K562 (cell line): ENCODE results near the gene C19orf85. TPM values are rescaled to one million over a fixed set of nuclear protein-coding genes. Genes with fewer than 3 reads are reported as not detected.
A peak's percentile ranks its signal among the peaks of the same experiment; 100 is the strongest.

ENCODE experiments used
- DACH1 ChIP-seq: fragments of 450-650 bp; IDR thresholded peaks from 2 replicates; pipeline ENCODE4 v1.6.1; 2018; ENCODE audit not compliant: partially characterized antibody
- STAT6 ChIP-seq: sonication (generic); formaldehyde crosslinking; IDR thresholded peaks from 2 replicates; pipeline ENCODE4 v1.8.1; 2023; ENCODE audit warnings: mild to moderate bottlenecking, missing genetic modification reagents
- SUPT5H ChIP-seq: fragments of 450-650 bp; IDR thresholded peaks from 2 replicates; pipeline ENCODE4 v1.6.1; 2016
- TAF7 ChIP-seq: fragments of 450-650 bp; IDR thresholded peaks from 2 replicates; pipeline ENCODE4 v1.6.1; 2016; ENCODE audit warnings: missing genetic modification characterization, missing compliant biosample characterization
- TBL1XR1 ChIP-seq, 2 experiments: IDR thresholded peaks; 2 replicates each; pipeline ENCODE4 v1.6.1; 2012; ENCODE audit warnings: improper control_type of control experiment in 2 of 2, low read length in 2 of 2, mild to moderate bottlenecking in 1 of 2
- TFAM ChIP-seq: fragments of 250-450 bp; sonication (Bioruptor Pico); conservative IDR thresholded peaks from 2 replicates; pipeline ENCODE4 v1.5.0; 2021; ENCODE audit warnings: mild to moderate bottlenecking, moderate library complexity
- TRIM25 ChIP-seq: fragments of 450-650 bp; IDR thresholded peaks from 2 replicates; pipeline ENCODE4 v1.7.0; 2016; ENCODE audit warnings: borderline replicate concordance
- ZBTB1 ChIP-seq: sonication (generic); formaldehyde crosslinking; IDR thresholded peaks from 2 replicates; pipeline ENCODE4 v1.8.1; 2023; ENCODE audit warnings: missing genetic modification reagents, low read depth, mild to moderate bottlenecking, borderline replicate concordance
- ZBTB33 ChIP-seq: sonication (generic); formaldehyde crosslinking; IDR thresholded peaks from 2 replicates; pipeline ENCODE4 v1.8.1; 2023; ENCODE audit warnings: mild to moderate bottlenecking, missing genetic modification reagents
- ZBTB40 ChIP-seq, 2 experiments: fragments of 450-650 bp in 1 of 2; sonication (generic) in 1 of 2; formaldehyde crosslinking in 1 of 2; IDR thresholded peaks; 2 replicates each; pipeline versions ENCODE4 v1.7.1 to v1.9.0; 2016 to 2022; ENCODE audit warnings: inconsistent platforms in 1 of 2, mild to moderate bottlenecking in 1 of 2, missing genetic modification reagents in 1 of 2
- ZNF232 ChIP-seq: sonication (generic); formaldehyde crosslinking; IDR thresholded peaks from 2 replicates; pipeline ENCODE4 v1.8.0; 2022; ENCODE audit warnings: mild to moderate bottlenecking, missing genetic modification reagents
- polyA plus RNA-seq, 8 experiments: library from polyadenylated mRNA; depleted of rRNA in 4 of 8; stranded (reverse) in 5 of 8; unstranded in 3 of 8; fragments of >200 nt; fragmentation: Nextera tagmentation in 2 of 8; fragmentation: Illumina TruSeq in 1 of 8; extraction: Ambion mirVana in 2 of 8; extraction: Trizol in 1 of 8; gene quantifications; 2 replicates each; pipeline versions ENCODE4 v1.2.1 to v1.2.3, GENCODE V29; 2011 to 2014; ENCODE audit warnings: inconsistent platforms in 1 of 8, missing spikeins in 1 of 8
- total RNA-seq, 7 experiments: library from RNA; depleted of rRNA in 6 of 7; stranded (reverse); fragments of >200 nt in 6 of 7; fragmentation: Illumina TruSeq in 2 of 7; extraction: Trizol in 2 of 7; gene quantifications; 2 replicates each; pipeline versions ENCODE4 v1.2.1 to v1.2.3, GENCODE V29; 2011 to 2021; ENCODE audit warnings: low replicate concordance in 1 of 7

Gene C19orf85
- total and polyA plus RNA-seq, 9 of the 15 experiments (the other 6 are each of a cell fraction or from before 2014, with no cell fraction given): not detected

GRCh38 chr19:55476100-55476775, 11.7 kb upstream of the C19orf85 start, which contains the start of gene ZNF628 (continued):
- TF ChIP-seq ZBTB40 (IDR thresholded peaks at IDR 0.05) (no peak; the same call in 1 of the 2 replicates), ZBTB40 (CRISPR knock-in tag; IDR thresholded peaks at IDR 0.05) (no peak), TBL1XR1 (IDR thresholded peaks at IDR 0.05; ENCODE audit: low read length in 2 of 2) (peak in 1 of 2 experiments; percentile 78; a peak in 2 of 4 replicates), ZBTB1 (CRISPR knock-in tag) (no peak), DACH1 (no peak), ZNF232 (CRISPR knock-in tag) (0 out of 2 replicates have a peak, but pooled peaks have one; percentile 70), ZBTB33 (CRISPR knock-in tag) (peak; percentile 61; the same call in 1 of the 2 replicates), TRIM25 (no peak), TFAM (CRISPR knock-in tag) (no peak), SUPT5H (peak; percentile 57), STAT6 (CRISPR knock-in tag) (no peak), TAF7 (0 out of 2 replicates have a peak, but pooled peaks have one; percentile 12)
